B cell (primary cell): Measurements from ENCODE around the gene ZC3H12C.

Experiments used
- EZH2 ChIP-seq: IDR thresholded peaks from 2 replicates; pipeline ENCODE4 v1.6.1; 2012; ENCODE audit warnings: borderline replicate concordance, low read depth, mild to moderate bottlenecking, moderate library complexity, low read length; ENCODE audit not compliant: insufficient read depth, poor library complexity, severe bottlenecking
- TF ChIP-seq, protein P1 (sequence below): fragments of 200-600 bp; IDR thresholded peaks from one replicate; pipeline ENCODE4 v1.8.0; 2022; ENCODE audit warnings: antibody characterized with exemption, mild to moderate bottlenecking

DNA sequence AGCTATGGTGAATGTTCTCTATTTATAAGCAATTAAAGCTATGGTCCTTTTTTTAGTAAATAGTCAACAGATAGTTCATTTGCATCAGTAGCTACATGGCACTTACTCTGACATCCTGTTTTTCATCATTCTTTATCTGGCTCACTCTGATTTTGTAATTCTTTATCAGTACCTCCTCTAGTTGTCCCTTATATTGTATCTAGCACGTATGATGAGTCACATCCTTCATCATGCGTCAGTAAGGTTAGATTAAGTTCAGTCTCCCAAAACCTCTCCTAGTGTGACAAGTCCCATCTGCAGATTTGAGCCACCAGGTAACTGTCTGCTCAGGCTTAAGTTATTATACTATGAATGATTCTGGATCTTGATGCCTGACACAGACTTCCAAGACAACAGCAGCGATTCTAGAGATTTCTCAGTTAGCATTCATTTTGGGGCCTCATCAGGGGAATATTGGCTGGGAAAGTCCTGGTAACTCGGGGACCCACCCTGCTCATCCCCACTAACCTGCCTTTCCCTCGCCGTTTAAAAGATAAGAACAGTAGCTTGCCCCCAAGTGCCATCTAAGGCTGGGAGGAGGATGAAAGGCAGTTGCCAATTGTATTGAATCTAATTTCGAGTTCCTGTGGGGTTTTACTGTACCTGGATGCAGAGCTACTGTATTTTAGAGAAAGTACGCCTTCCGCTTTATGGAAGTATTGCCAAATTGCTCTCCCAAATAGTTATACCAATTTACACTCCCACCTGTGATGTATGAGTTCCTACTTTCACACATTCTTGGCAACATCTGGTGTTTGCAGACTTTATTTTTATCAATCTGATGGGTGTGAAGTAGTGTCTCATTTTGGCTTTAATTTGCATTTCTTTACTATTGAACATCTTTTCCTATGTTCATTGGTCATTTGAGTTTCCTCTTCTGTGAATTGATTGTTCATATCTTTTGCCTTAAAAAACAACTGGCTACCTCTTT is 55.9 kb downstream of the ZC3H12C start:
- TF ChIP-seq, protein P1, sequence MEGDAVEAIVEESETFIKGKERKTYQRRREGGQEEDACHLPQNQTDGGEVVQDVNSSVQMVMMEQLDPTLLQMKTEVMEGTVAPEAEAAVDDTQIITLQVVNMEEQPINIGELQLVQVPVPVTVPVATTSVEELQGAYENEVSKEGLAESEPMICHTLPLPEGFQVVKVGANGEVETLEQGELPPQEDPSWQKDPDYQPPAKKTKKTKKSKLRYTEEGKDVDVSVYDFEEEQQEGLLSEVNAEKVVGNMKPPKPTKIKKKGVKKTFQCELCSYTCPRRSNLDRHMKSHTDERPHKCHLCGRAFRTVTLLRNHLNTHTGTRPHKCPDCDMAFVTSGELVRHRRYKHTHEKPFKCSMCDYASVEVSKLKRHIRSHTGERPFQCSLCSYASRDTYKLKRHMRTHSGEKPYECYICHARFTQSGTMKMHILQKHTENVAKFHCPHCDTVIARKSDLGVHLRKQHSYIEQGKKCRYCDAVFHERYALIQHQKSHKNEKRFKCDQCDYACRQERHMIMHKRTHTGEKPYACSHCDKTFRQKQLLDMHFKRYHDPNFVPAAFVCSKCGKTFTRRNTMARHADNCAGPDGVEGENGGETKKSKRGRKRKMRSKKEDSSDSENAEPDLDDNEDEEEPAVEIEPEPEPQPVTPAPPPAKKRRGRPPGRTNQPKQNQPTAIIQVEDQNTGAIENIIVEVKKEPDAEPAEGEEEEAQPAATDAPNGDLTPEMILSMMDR, result no peak
- TF ChIP-seq EZH2, result no peak
